Gastroesophageal sphincter (tissue), 4 donors: ENCODE measurements around the gene ZNF611. TPM values are rescaled to one million over a fixed set of nuclear protein-coding genes. Genes with fewer than 3 reads are reported as not detected.
"Not testable (repeated sequence)": the region's sequence is repeated elsewhere in the genome, so short reads cannot be mapped to it uniquely, and the experiment has no call there.

ENCODE experiments used
- ATAC-seq: fragments of 150-250 bp; one replicate; pipeline ENCODE4 v1.9.1; 2016; ENCODE audit warnings: mild to moderate bottlenecking, moderate library complexity
- H3K27ac ChIP-seq, 4 donors: fragments of 200-600 bp; sonication (generic) in 3 of 4; 1 replicate in 3 of 4; 2 replicates in 1 of 4; pipeline ENCODE4 v1.5.1; 2016 to 2019
- H3K27me3 ChIP-seq: fragments of 200-600 bp; sonication (generic); one replicate; pipeline ENCODE4 v1.5.1; 2019
- H3K36me3 ChIP-seq, 2 donors: fragments of 200-600 bp; sonication (generic); one replicate each; pipeline ENCODE4 v1.5.1; 2019; ENCODE audit warnings: control low read depth in 1 of 2
- H3K4me1 ChIP-seq, 3 donors: fragments of 200-600 bp; sonication (generic); 1 replicate in 2 of 3; 2 replicates in 1 of 3; pipeline ENCODE4 v1.5.1; 2016 to 2019; ENCODE audit warnings: control low read depth in 2 of 3
- H3K4me3 ChIP-seq, 2 donors: fragments of 200-600 bp; sonication (generic); one replicate each; pipeline ENCODE4 v1.5.1; 2019; ENCODE audit warnings: mild to moderate bottlenecking in 1 of 2, moderate library complexity in 1 of 2
- H3K9me3 ChIP-seq, 3 donors: fragments of 200-600 bp; sonication (generic); one replicate each; pipeline ENCODE4 v1.5.1; 2017 to 2019; ENCODE audit warnings: control low read depth in 2 of 3
- EP300 ChIP-seq: sonication (generic); formaldehyde crosslinking; IDR thresholded peaks from one replicate; pipeline ENCODE4 v1.6.1; 2017; ENCODE audit warnings: antibody characterized with exemption, mild to moderate bottlenecking
- POLR2A ChIP-seq, 2 donors: fragments of 450-650 bp; IDR thresholded peaks; one replicate each; pipeline ENCODE4 v1.6.1; 2017; ENCODE audit warnings: antibody characterized with exemption in 2 of 2, mild to moderate bottlenecking in 2 of 2, moderate library complexity in 1 of 2
- POLR2AphosphoS5 ChIP-seq: sonication (generic); formaldehyde crosslinking; IDR thresholded peaks from one replicate; pipeline ENCODE4 v1.6.1; 2017; ENCODE audit warnings: antibody characterized with exemption
- WGBS, 2 donors: methylation state at CpG; one replicate each; pipeline ENCODE4 v1.1.5; 2018; ENCODE audit warnings: low coverage in 1 of 2; 5-methylcytosine and 5-hydroxymethylcytosine counted together
- total RNA-seq, 4 donors: library from RNA; depleted of rRNA; stranded (reverse); fragments of >200 nt; gene quantifications; one replicate each; pipeline ENCODE4 v1.1.0, GENCODE V29; 2016
- TF ChIP-seq, protein P1 (sequence below), 4 experiments: fragments of 200-600 bp in 2 of 4; fragments of 450-650 bp in 2 of 4; sonication (generic) in 1 of 4; IDR thresholded peaks; one replicate each; pipeline ENCODE4 v1.5.1; 2017 to 2019; ENCODE audit warnings: antibody characterized with exemption in 4 of 4, mild to moderate bottlenecking in 2 of 4, moderate library complexity in 2 of 4

Gene ZNF611
- total RNA-seq, 4 donors from 2014 or later: 4.8 to 14.6 (median 9.7) TPM

DNA sequence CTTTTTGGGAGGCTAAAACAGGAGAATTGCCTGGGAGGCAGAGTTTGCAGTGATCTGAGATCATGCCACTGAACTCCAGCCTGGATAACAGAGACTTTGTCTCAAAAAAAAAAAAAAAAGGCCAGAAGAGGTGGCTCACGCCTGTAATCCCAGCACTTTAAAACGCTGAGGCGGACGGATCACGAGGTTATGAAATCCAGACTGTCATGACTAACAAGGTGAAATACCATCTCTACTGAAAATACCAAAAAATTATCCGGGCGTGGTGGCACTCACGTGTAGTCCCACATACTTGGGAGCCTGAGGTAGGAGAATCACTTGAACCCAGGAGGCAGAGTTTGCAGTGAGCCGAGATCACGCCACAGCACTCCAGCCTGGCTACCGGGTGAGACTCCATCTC, 39.9 kb downstream of the ZNF611 start:
- no peaks in the 10 kb centered on the region for H3K27me3 ChIP-seq
- WGBS, 2 donors: 80 to 91% methylated on average over 1 to 7 of the region's 11 CpGs
- H3K4me3 ChIP-seq: no peak overlapping the region
- H3K9me3 ChIP-seq: no peaks in the 10 kb centered on the region
- TF ChIP-seq, protein P1, sequence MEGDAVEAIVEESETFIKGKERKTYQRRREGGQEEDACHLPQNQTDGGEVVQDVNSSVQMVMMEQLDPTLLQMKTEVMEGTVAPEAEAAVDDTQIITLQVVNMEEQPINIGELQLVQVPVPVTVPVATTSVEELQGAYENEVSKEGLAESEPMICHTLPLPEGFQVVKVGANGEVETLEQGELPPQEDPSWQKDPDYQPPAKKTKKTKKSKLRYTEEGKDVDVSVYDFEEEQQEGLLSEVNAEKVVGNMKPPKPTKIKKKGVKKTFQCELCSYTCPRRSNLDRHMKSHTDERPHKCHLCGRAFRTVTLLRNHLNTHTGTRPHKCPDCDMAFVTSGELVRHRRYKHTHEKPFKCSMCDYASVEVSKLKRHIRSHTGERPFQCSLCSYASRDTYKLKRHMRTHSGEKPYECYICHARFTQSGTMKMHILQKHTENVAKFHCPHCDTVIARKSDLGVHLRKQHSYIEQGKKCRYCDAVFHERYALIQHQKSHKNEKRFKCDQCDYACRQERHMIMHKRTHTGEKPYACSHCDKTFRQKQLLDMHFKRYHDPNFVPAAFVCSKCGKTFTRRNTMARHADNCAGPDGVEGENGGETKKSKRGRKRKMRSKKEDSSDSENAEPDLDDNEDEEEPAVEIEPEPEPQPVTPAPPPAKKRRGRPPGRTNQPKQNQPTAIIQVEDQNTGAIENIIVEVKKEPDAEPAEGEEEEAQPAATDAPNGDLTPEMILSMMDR (IDR thresholded peaks at IDR 0.05): no peak
- no peak for TF ChIP-seq POLR2A (IDR thresholded peaks at IDR 0.05)
- TF ChIP-seq EP300: no peak
- no peak for TF ChIP-seq POLR2AphosphoS5
- H3K27ac ChIP-seq: no peak overlapping the region
- H3K4me1 ChIP-seq: peaks cover 0 to 11% (median 7%) of the 10 kb centered on the region in 3 donors
- no peaks in the 10 kb centered on the region for H3K36me3 ChIP-seq
- no peak for ATAC-seq

DNA sequence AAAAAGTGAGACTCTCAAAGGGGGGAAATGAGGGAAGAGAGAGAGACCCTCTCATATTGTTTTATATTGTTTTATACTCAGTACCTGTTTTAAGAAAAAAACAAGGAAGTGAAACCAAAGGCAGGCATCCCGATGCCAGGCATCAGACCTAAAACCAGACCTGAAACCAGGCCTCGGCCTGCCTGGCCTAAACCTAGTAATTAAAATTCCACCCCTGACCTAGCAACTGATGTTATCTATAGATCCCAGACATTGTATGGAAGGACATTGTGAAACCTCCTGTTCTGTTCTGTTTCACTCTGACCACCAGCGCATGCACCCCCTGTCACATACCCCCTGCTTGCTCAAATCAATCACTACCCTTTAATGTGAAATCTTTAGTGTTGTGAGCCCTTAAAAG, 40.6 kb downstream of the ZNF611 start:
- H3K4me1 ChIP-seq: peaks cover 0 to 17% (median 7%) of the 10 kb centered on the region in 3 donors
- H3K36me3 ChIP-seq, H3K27me3 ChIP-seq, ATAC-seq, H3K9me3 ChIP-seq, H3K27ac ChIP-seq, H3K4me3 ChIP-seq: not testable (repeated sequence)
- WGBS, 2 donors: 73% methylated on average over 3 of the region's 3 CpGs; no CpG with 5 or more reads in 1 of the 2 donors

DNA sequence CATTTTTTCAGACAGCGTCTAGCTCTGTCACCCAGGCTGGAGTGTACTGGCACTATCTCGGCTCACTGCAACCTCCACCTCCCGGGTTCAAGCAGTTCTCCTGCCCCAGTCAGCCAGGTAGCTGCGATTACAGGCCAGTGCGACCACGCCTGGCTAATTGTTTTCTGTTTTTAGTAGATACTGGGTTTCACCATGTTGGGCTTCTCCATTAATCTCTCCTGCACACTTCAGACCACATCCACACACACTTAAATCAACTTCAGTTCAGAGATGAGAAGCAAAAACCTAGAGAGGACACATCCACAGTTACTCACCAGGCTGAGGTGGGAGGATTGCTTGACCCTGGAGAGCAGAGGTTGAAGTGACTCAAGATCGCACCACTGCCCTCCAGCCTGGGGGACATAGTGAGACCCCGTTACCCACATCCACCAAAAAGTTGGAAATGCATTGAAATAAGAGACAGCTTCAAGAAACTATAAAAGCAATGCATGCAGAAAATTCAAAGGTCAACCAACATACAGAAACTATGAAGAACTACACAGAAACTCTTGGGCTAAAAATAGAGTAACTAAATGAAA, 42.3 kb downstream of the ZNF611 start:
- Histone ChIP-seq H3K27ac (no peak overlapping the region), H3K4me1 (peaks cover 0 to 34% (median 14%) of the 10 kb centered on the region in 3 donors), H3K9me3 (no peaks in the 10 kb centered on the region), H3K36me3 (no peaks in the 10 kb centered on the region), H3K27me3 (no peaks in the 10 kb centered on the region), H3K4me3 (no peak overlapping the region)
- TF ChIP-seq POLR2AphosphoS5: no peak
- no peak for TF ChIP-seq EP300
- TF ChIP-seq, protein P1 (IDR thresholded peaks at IDR 0.05): no peak
- TF ChIP-seq POLR2A (IDR thresholded peaks at IDR 0.05): no peak
- 84 to 100% methylated on average over 1 to 7 of the region's 8 CpGs for WGBS, 2 donors
- no peak for ATAC-seq

DNA sequence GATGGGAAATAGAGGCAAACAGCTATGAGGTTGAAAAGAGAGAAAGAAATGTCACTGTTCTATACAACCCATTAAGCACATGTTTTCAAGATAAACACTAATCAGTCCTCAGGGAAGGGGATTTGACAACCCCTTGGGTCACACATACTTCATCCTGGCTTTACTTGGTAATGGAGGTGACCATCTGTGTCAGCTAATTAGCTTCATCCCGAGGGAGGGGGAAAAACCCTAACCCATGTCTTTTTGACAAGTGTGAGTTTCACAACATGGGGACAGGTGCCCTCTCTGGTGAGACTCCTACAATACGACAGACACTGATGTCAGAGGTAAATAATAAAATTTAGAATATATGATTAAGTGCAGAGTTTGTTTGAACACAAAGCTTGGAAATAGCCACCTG, 43.1 kb downstream of the ZNF611 start:
- no peak overlapping the region for H3K4me3 ChIP-seq
- H3K4me1 ChIP-seq: peaks cover 0 to 37% (median 14%) of the 10 kb centered on the region in 3 donors
- H3K27me3 ChIP-seq: no peaks in the 10 kb centered on the region
- no peaks in the 10 kb centered on the region for H3K36me3 ChIP-seq
- WGBS, 2 donors: 27 to 60% methylated on average over 2 of the region's 2 CpGs
- peak overlapping the region in 1 of 4 donors; percentile 92 for H3K27ac ChIP-seq
- TF ChIP-seq POLR2A (IDR thresholded peaks at IDR 0.05) (no peak), POLR2AphosphoS5 (no peak), EP300 (no peak)
- TF ChIP-seq, protein P1 (IDR thresholded peaks at IDR 0.05): no peak
- no peak for ATAC-seq
- no peaks in the 10 kb centered on the region for H3K9me3 ChIP-seq

DNA sequence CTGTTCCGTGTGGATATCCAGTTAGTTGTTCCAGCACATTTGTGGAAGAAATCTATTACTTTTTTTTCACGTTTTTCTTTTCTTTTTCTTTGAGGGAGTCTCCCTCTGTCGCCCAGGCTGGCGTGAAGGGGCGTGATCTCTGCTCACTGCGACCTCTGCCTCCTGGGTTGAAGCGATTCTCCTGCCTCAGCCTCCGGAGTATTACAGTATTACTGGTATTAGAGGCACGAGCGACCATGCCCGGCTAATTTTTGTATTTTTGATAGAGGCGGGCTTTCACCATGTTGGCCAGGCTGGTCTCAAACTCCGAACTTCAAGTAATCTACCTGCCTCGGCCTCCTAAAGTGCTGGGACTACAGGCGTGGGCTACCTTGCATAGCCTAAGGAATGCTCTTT, 43.6 kb downstream of the ZNF611 start:
- Histone ChIP-seq H3K36me3 (no peaks in the 10 kb centered on the region), H3K4me3 (peak overlapping the region; percentile 50 to 74), H3K27ac (peak overlapping the region; percentile 70 to 98 (median 93)), H3K27me3 (no peaks in the 10 kb centered on the region), H3K9me3 (no peaks in the 10 kb centered on the region), H3K4me1 (peaks cover 0 to 42% (median 14%) of the 10 kb centered on the region in 3 donors)
- WGBS, 2 donors: 19 to 42% methylated on average over 7 to 13 of the region's 15 CpGs
- TF ChIP-seq EP300 (no peak), POLR2A (IDR thresholded peaks at IDR 0.05) (no peak), POLR2AphosphoS5 (no peak)
- TF ChIP-seq, protein P1 (IDR thresholded peaks at IDR 0.05): no peak
- ATAC-seq: no peak
